Liver (tissue), 3 donors: Measurements from ENCODE around the gene TLE5.

Experiments
- CTCF ChIP-seq: fragments of 150-350 bp; IDR thresholded peaks from 2 replicates; pipeline ENCODE4 v1.5.1; 2017; ENCODE audit warnings: improper control_type of control experiment, low read depth, low read length; ENCODE audit not compliant: missing input control
- FOXA1 ChIP-seq: IDR thresholded peaks from 2 replicates; pipeline ENCODE4 v1.6.1; 2016; ENCODE audit warnings: antibody characterized with exemption
- RAD21 ChIP-seq, 2 donors: IDR thresholded peaks; 2 replicates each; pipeline ENCODE4 v1.6.1; 2016; ENCODE audit warnings: antibody characterized with exemption in 2 of 2, mild to moderate bottlenecking in 2 of 2
- RXRA ChIP-seq, 2 donors: IDR thresholded peaks; 2 replicates each; pipeline ENCODE4 v1.6.1; 2017 to 2018; ENCODE audit warnings: antibody characterized with exemption in 2 of 2, mild to moderate bottlenecking in 1 of 2
- TAF1 ChIP-seq: conservative IDR thresholded peaks from 2 replicates; pipeline ENCODE4 v1.6.1; 2016; ENCODE audit warnings: antibody characterized with exemption, mild to moderate bottlenecking
- YY1 ChIP-seq: IDR thresholded peaks from 2 replicates; pipeline ENCODE4 v1.6.1; 2016; ENCODE audit warnings: antibody characterized with exemption, mild to moderate bottlenecking
- TF ChIP-seq, protein P1 (sequence below): IDR thresholded peaks from 2 replicates; pipeline ENCODE4 v1.6.1; 2016; ENCODE audit warnings: antibody characterized with exemption
- TF ChIP-seq, protein P2 (sequence below): IDR thresholded peaks from 2 replicates; pipeline ENCODE4 v1.6.1; 2016; ENCODE audit warnings: antibody characterized with exemption
- TF ChIP-seq, protein P3 (sequence below): IDR thresholded peaks from 2 replicates; pipeline ENCODE4 v1.6.1; 2016; ENCODE audit warnings: antibody characterized with exemption
- donor health status: healthy.
- donor health status: healthy.

- TF ChIP-seq YY1 (no peak), CTCF (no peak), FOXA1 (no peak), RAD21 (IDR thresholded peaks at IDR 0.05) (peak in 1 of 2 donors; percentile 41), RXRA (IDR thresholded peaks at IDR 0.05) (peak; percentile 12 to 30), TAF1 (no peak)
- TF ChIP-seq, protein P1, sequence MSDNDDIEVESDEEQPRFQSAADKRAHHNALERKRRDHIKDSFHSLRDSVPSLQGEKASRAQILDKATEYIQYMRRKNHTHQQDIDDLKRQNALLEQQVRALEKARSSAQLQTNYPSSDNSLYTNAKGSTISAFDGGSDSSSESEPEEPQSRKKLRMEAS = no peak
- TF ChIP-seq, protein P2, sequence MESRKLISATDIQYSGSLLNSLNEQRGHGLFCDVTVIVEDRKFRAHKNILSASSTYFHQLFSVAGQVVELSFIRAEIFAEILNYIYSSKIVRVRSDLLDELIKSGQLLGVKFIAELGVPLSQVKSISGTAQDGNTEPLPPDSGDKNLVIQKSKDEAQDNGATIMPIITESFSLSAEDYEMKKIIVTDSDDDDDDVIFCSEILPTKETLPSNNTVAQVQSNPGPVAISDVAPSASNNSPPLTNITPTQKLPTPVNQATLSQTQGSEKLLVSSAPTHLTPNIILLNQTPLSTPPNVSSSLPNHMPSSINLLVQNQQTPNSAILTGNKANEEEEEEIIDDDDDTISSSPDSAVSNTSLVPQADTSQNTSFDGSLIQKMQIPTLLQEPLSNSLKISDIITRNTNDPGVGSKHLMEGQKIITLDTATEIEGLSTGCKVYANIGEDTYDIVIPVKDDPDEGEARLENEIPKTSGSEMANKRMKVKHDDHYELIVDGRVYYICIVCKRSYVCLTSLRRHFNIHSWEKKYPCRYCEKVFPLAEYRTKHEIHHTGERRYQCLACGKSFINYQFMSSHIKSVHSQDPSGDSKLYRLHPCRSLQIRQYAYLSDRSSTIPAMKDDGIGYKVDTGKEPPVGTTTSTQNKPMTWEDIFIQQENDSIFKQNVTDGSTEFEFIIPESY = no peak
- TF ChIP-seq, protein P3, sequence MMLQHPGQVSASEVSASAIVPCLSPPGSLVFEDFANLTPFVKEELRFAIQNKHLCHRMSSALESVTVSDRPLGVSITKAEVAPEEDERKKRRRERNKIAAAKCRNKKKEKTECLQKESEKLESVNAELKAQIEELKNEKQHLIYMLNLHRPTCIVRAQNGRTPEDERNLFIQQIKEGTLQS = no peak
Observed at GRCh38 chr19:3047496-3048189, 14.7 kb downstream of the TLE5 start.
